ENCODE measurements around the gene NSL1. TPM values are rescaled to one million over a fixed set of nuclear protein-coding genes. Genes with fewer than 3 reads are reported as not detected.
"Not testable (repeated sequence)": the region's sequence is repeated elsewhere in the genome, so short reads cannot be mapped to it uniquely, and the experiment has no call there.

Gene NSL1
- total RNA-seq (10 to 100 TPM; 38.0 to 38.5 TPM), polyA plus RNA-seq (10 to 100 TPM; 56.3 to 61.8 TPM)

- Histone ChIP-seq H3K9me3 (ENCODE audit: control insufficient read depth in 1 of 2, low read length in 2 of 2) (no peaks in the 10 kb centered on the region), H3K4me1 (ENCODE audit: insufficient read depth, low read length) (peaks cover 48% of the 10 kb centered on the region), H3K36me3 (ENCODE audit: insufficient read depth, low read length) (no peaks in the 10 kb centered on the region), H3K27ac (ENCODE audit: low read depth, low read length) (peak within 1 kb of the TSS; percentile 82), H3K4me3 (ENCODE audit: low read length in 2 of 2) (peak within 1 kb of the TSS; percentile 96 to 100), H3K27me3 (ENCODE audit: insufficient read depth, low read length) (no peaks in the 10 kb centered on the region)
- DNase-seq: peak; percentile 88 to 94 (median 90)
- Mint-ChIP-seq H3K36me3 (peaks cover 20 to 25% of the 10 kb centered on the region in 2 donors), H3K9me3 (peaks cover 0 to 6% (median 0%) of the 10 kb centered on the region in 8 donors), H3K27me3 (no peaks in the 10 kb centered on the region), H3K27ac (peak within 1 kb of the TSS; percentile 94 to 98 (median 96)), H3K4me1 (peaks cover 23 to 50% (median 36%) of the 10 kb centered on the region in 4 donors), H3K4me3 (peak within 1 kb of the TSS; percentile 92 to 99 (median 96))
- ChIA-PET POLR2A (ENCODE audit: partially characterized antibody) (interaction anchor here (0.7 to 3.8 kb wide), 19 partner anchors 10 to 1534 kb away, joined by 3 to 28 read pairs (median 4); partner anchors contain the start of genes ANGEL2, FLVCR1, NENF and PACC1), CTCF (ENCODE audit: partially characterized antibody) (interaction anchor here (1.0 to 2.6 kb wide), 8 partner anchors 10 to 335 kb away, joined by 3 to 13 read pairs (median 4); no protein-coding TSS in a partner anchor)
- intact Hi-C loops (cut with micrococcal nuclease): loop anchor here (1.0 to 5.0 kb wide), 7 partner anchors 66 to 1535 kb away; partner anchors contain the start of genes ANGEL2, ATF3, DTL and FLVCR1
Measured at GRCh38 chr1:212791676-212792395, at the start of gene NSL1, which contains the start of gene TATDN3. NSL1 (minus strand) TSS chr1:212791777; CDS start chr1:212791763, 14 bp downstream. TATDN3 (plus strand) TSS chr1:212791894; CDS start chr1:212791922, 28 bp downstream.

GRCh38 chr1:212838145-212838544 is 46.6 kb upstream of the NSL1 start:
- ChIA-PET POLR2A (ENCODE audit: partially characterized antibody) (no interaction called here), CTCF (ENCODE audit: partially characterized antibody) (interaction anchor here (0.9 kb wide), 1 partner anchor 25 kb away, joined by 4 read pairs; no protein-coding TSS in a partner anchor)
- Histone ChIP-seq H3K9me3 (ENCODE audit: control insufficient read depth in 1 of 2, low read length in 2 of 2) (no peaks in the 10 kb centered on the region), H3K27me3 (ENCODE audit: insufficient read depth, low read length) (no peaks in the 10 kb centered on the region), H3K36me3 (ENCODE audit: insufficient read depth, low read length) (no peaks in the 10 kb centered on the region), H3K4me3 (ENCODE audit: low read length in 2 of 2) (no peak overlapping the region), H3K27ac (ENCODE audit: low read depth, low read length) (no peak overlapping the region), H3K4me1 (ENCODE audit: insufficient read depth, low read length) (peaks cover 7% of the 10 kb centered on the region)
- no peak overlapping the region for H3K4me3 Mint-ChIP-seq
- no peak for DNase-seq
- intact Hi-C loops (cut with micrococcal nuclease): no loop called here
- H3K4me1 Mint-ChIP-seq: peaks cover 0 to 7% (median 3%) of the 10 kb centered on the region in 4 donors
- H3K9me3 Mint-ChIP-seq: no peaks in the 10 kb centered on the region
- no peaks in the 10 kb centered on the region for H3K36me3 Mint-ChIP-seq
- no peak overlapping the region for H3K27ac Mint-ChIP-seq
- H3K27me3 Mint-ChIP-seq: no peaks in the 10 kb centered on the region

GRCh38 chr1:212833211-212834207 is 41.9 kb upstream of the NSL1 start:
- H3K4me1 Mint-ChIP-seq; intact Hi-C loops (cut with micrococcal nuclease); CTCF ChIA-PET (ENCODE audit: partially characterized antibody); H3K9me3 ChIP-seq (ENCODE audit: control insufficient read depth in 1 of 2, low read length in 2 of 2); H3K36me3 Mint-ChIP-seq; H3K36me3 ChIP-seq (ENCODE audit: insufficient read depth, low read length); H3K4me1 ChIP-seq (ENCODE audit: insufficient read depth, low read length); H3K27me3 ChIP-seq (ENCODE audit: insufficient read depth, low read length); H3K27me3 Mint-ChIP-seq; H3K4me3 ChIP-seq (ENCODE audit: low read length in 2 of 2); DNase-seq; H3K4me3 Mint-ChIP-seq; H3K9me3 Mint-ChIP-seq; H3K27ac ChIP-seq (ENCODE audit: low read depth, low read length): not testable (repeated sequence)
- POLR2A ChIA-PET (ENCODE audit: partially characterized antibody): interaction anchor here (1.0 kb wide), 1 partner anchor 42 kb away, joined by 3 read pairs; the partner anchor contains the start of genes NSL1 and TATDN3
- H3K27ac Mint-ChIP-seq: peak overlapping the region in 4 of 7 donors; percentile 17 to 48 (median 35)

- H3K4me3 Mint-ChIP-seq: no peak overlapping the region
- POLR2A ChIA-PET (ENCODE audit: partially characterized antibody): no interaction called here
- Histone ChIP-seq H3K4me1 (ENCODE audit: insufficient read depth, low read length) (no peaks in the 10 kb centered on the region), H3K36me3 (ENCODE audit: insufficient read depth, low read length) (no peaks in the 10 kb centered on the region), H3K27me3 (ENCODE audit: insufficient read depth, low read length) (no peaks in the 10 kb centered on the region), H3K27ac (ENCODE audit: low read depth, low read length) (no peak overlapping the region), H3K4me3 (ENCODE audit: low read length in 2 of 2) (no peak overlapping the region), H3K9me3 (ENCODE audit: control insufficient read depth in 1 of 2, low read length in 2 of 2) (peaks cover 0 to 9% of the 10 kb centered on the region in 2 donors)
- DNase-seq: no peak
- peaks cover 0 to 2% of the 10 kb centered on the region in 2 donors for H3K27me3 Mint-ChIP-seq
- H3K4me1 Mint-ChIP-seq: no peaks in the 10 kb centered on the region
- H3K27ac Mint-ChIP-seq: no peak overlapping the region
- CTCF ChIA-PET (ENCODE audit: partially characterized antibody): no interaction called here
- H3K36me3 Mint-ChIP-seq: peaks cover 2 to 14% of the 10 kb centered on the region in 2 donors
- intact Hi-C loops (cut with micrococcal nuclease): no loop called here
- H3K9me3 Mint-ChIP-seq: peaks cover 0 to 37% (median 25%) of the 10 kb centered on the region in 8 donors
Measured at GRCh38 chr1:212828395-212828794, 36.8 kb upstream of the NSL1 start.

- CTCF ChIA-PET (ENCODE audit: partially characterized antibody): no interaction called here
Measured at GRCh38 chr1:212827831-212828278, 36.3 kb upstream of the NSL1 start.

GRCh38 chr1:212827171-212827776 is 35.7 kb upstream of the NSL1 start:
- DNase-seq: no peak
- no peak overlapping the region for H3K27ac Mint-ChIP-seq
- intact Hi-C loops (cut with micrococcal nuclease): no loop called here
- peaks cover 2 to 14% of the 10 kb centered on the region in 2 donors for H3K36me3 Mint-ChIP-seq
- peaks cover 0 to 2% of the 10 kb centered on the region in 2 donors for H3K27me3 Mint-ChIP-seq
- no peak overlapping the region for H3K27ac ChIP-seq (ENCODE audit: low read depth, low read length)
- no peak overlapping the region for H3K4me3 ChIP-seq (ENCODE audit: low read length in 2 of 2)
- H3K4me3 Mint-ChIP-seq: no peak overlapping the region
- ChIA-PET POLR2A (ENCODE audit: partially characterized antibody) (no interaction called here), CTCF (ENCODE audit: partially characterized antibody) (no interaction called here)
- peaks cover 0 to 9% of the 10 kb centered on the region in 2 donors for H3K9me3 ChIP-seq (ENCODE audit: control insufficient read depth in 1 of 2, low read length in 2 of 2)
- no peaks in the 10 kb centered on the region for H3K4me1 ChIP-seq (ENCODE audit: insufficient read depth, low read length)
- no peaks in the 10 kb centered on the region for H3K36me3 ChIP-seq (ENCODE audit: insufficient read depth, low read length)
- H3K27me3 ChIP-seq (ENCODE audit: insufficient read depth, low read length): no peaks in the 10 kb centered on the region
- no peaks in the 10 kb centered on the region for H3K4me1 Mint-ChIP-seq
- peaks cover 0 to 39% (median 25%) of the 10 kb centered on the region in 8 donors for H3K9me3 Mint-ChIP-seq

More at GRCh38 chr1:212827831-212828278, 36.3 kb upstream of the NSL1 start:
- intact Hi-C loops (cut with micrococcal nuclease): no loop called here
- no peaks in the 10 kb centered on the region for H3K4me1 ChIP-seq (ENCODE audit: insufficient read depth, low read length)
- H3K9me3 ChIP-seq (ENCODE audit: control insufficient read depth in 1 of 2, low read length in 2 of 2): peaks cover 0 to 9% of the 10 kb centered on the region in 2 donors
- Mint-ChIP-seq H3K36me3 (peaks cover 2 to 14% of the 10 kb centered on the region in 2 donors), H3K9me3 (peaks cover 0 to 39% (median 25%) of the 10 kb centered on the region in 8 donors), H3K27me3 (peaks cover 0 to 2% of the 10 kb centered on the region in 2 donors), H3K4me3 (no peak overlapping the region), H3K4me1 (no peaks in the 10 kb centered on the region), H3K27ac (no peak overlapping the region)
- H3K27ac ChIP-seq (ENCODE audit: low read depth, low read length): no peak overlapping the region
- POLR2A ChIA-PET (ENCODE audit: partially characterized antibody): no interaction called here
- H3K4me3 ChIP-seq (ENCODE audit: low read length in 2 of 2): no peak overlapping the region
- DNase-seq: no peak
- H3K36me3 ChIP-seq (ENCODE audit: insufficient read depth, low read length): no peaks in the 10 kb centered on the region
- no peaks in the 10 kb centered on the region for H3K27me3 ChIP-seq (ENCODE audit: insufficient read depth, low read length)

All from CD4-positive, alpha-beta memory T cell (primary cell).